ENCODE measurements around the gene SLC22A7.

GRCh38 chr6:43283514-43283901, 14.6 kb upstream of the SLC22A7 start:
- TF ChIP-seq EZH2phosphoT487 (IDR thresholded peaks at IDR 0.05; ENCODE audit: borderline replicate concordance, low read length) (no peak), CTCF (IDR thresholded peaks at IDR 0.05; ENCODE audit: low read depth, low read length, poor library complexity, severe bottlenecking) (no peak)

Measured in DOHH2 (cell line).